MM.1S (cell line): ENCODE data around the gene ADGRV1.

Experiments used
- DNase-seq: peaks from one replicate; pipeline ENCODE4 v3.0.0-alpha.2; 2015
- H2AFZ ChIP-seq: fragments of 300-600 bp; sonication (generic); 2 replicates; pipeline ENCODE4 v1.6.0; 2016; ENCODE audit warnings: antibody characterized with exemption, low read length
- H3F3A ChIP-seq: fragments of 300-600 bp; sonication (generic); 2 replicates; pipeline ENCODE4 v1.6.1; 2016; ENCODE audit warnings: mild to moderate bottlenecking, antibody characterized with exemption, low read length, moderate library complexity, mixed read lengths; ENCODE audit not compliant: insufficient read depth
- H3K27ac ChIP-seq: fragments of 300-600 bp; sonication (generic); 2 replicates; pipeline ENCODE4 v1.5.1; 2016; ENCODE audit warnings: mild to moderate bottlenecking, low read length
- H3K27me3 ChIP-seq: fragments of 300-600 bp; sonication (generic); replicated peaks from 2 replicates; pipeline ENCODE4 v1.6.0; 2016; ENCODE audit warnings: low read length; ENCODE audit not compliant: insufficient read depth
- H3K36me3 ChIP-seq: fragments of 300-600 bp; sonication (generic); replicated peaks from 2 replicates; pipeline ENCODE4 v1.6.1; 2016; ENCODE audit warnings: mild to moderate bottlenecking, low read length, mixed read lengths; ENCODE audit not compliant: insufficient read depth
- H3K4me1 ChIP-seq: fragments of 300-600 bp; sonication (generic); 2 replicates; pipeline ENCODE4 v1.6.1; 2016; ENCODE audit warnings: low read length, mixed read lengths
- H3K4me2 ChIP-seq: fragments of 300-600 bp; sonication (generic); 2 replicates; pipeline ENCODE4 v1.6.0; 2016; ENCODE audit warnings: low read depth, low read length
- H3K4me3 ChIP-seq: fragments of 300-600 bp; sonication (generic); 2 replicates; pipeline ENCODE4 v1.5.1; 2016; ENCODE audit warnings: low read length, mixed read lengths
- H3K79me2 ChIP-seq: fragments of 300-600 bp; sonication (generic); 2 replicates; pipeline ENCODE4 v1.6.1; 2016; ENCODE audit warnings: mixed run types, low read length, mixed read lengths
- H3K9ac ChIP-seq: fragments of 300-600 bp; sonication (generic); 2 replicates; pipeline ENCODE4 v1.6.1; 2016; ENCODE audit warnings: low read length, mixed read lengths
- H3K9me2 ChIP-seq: fragments of 300-600 bp; sonication (generic); replicated peaks from 2 replicates; pipeline ENCODE4 v1.6.1; 2016; ENCODE audit warnings: mild to moderate bottlenecking, low read length, mixed read lengths; ENCODE audit not compliant: insufficient read depth
- H3K9me3 ChIP-seq: fragments of 300-600 bp; sonication (generic); replicated peaks from 2 replicates; pipeline ENCODE4 v1.6.1; 2016; ENCODE audit warnings: mild to moderate bottlenecking, low read length, mixed read lengths; ENCODE audit not compliant: insufficient read depth
- H4K20me1 ChIP-seq: fragments of 300-600 bp; sonication (generic); 2 replicates; pipeline ENCODE4 v1.6.1; 2016; ENCODE audit warnings: mild to moderate bottlenecking, low read length, moderate library complexity, mixed read lengths; ENCODE audit not compliant: insufficient read depth
- CTCF ChIP-seq: fragments of 300-600 bp; sonication (generic); IDR thresholded peaks from 2 replicates; pipeline ENCODE4 v1.5.1; 2016; ENCODE audit warnings: antibody characterized with exemption, low read length, mixed read lengths
- EZH2 ChIP-seq: fragments of 300-600 bp; sonication (generic); optimal IDR thresholded peaks from 2 replicates; pipeline ENCODE3; 2017; ENCODE audit warnings: low read depth, mild to moderate bottlenecking, antibody characterized with exemption, low read length, mixed read lengths
- EZH2phosphoT487 ChIP-seq: fragments of 300-600 bp; sonication (generic); IDR thresholded peaks from 2 replicates; pipeline ENCODE4 v1.6.1; 2018; ENCODE audit warnings: antibody characterized with exemption, low read length

Gene ADGRV1

GRCh38 chr5:91016322-91016721 lies 457.7 kb downstream of the ADGRV1 start:
- Histone ChIP-seq H3K9ac (no peak overlapping the region), H2AFZ (no peak overlapping the region), H3K4me1 (no peaks in the 10 kb centered on the region), H3F3A (no peaks in the 10 kb centered on the region), H3K4me3 (no peak overlapping the region), H3K9me2 (no peaks in the 10 kb centered on the region), H3K36me3 (no peaks in the 10 kb centered on the region), H3K9me3 (no peaks in the 10 kb centered on the region), H3K4me2 (no peak overlapping the region), H3K79me2 (no peaks in the 10 kb centered on the region), H3K27me3 (no peaks in the 10 kb centered on the region), H3K27ac (no peak overlapping the region), H4K20me1 (no peaks in the 10 kb centered on the region)
- no peak for DNase-seq
- no peak for TF ChIP-seq EZH2phosphoT487
- TF ChIP-seq EZH2: no peak
- no peak for TF ChIP-seq CTCF

GRCh38 chr5:91016954-91017700 lies 458.5 kb downstream of the ADGRV1 start:
- Histone ChIP-seq H3K27ac (no peak overlapping the region), H2AFZ (no peak overlapping the region), H3F3A (no peaks in the 10 kb centered on the region), H3K9ac (no peak overlapping the region), H3K9me3 (no peaks in the 10 kb centered on the region), H4K20me1 (no peaks in the 10 kb centered on the region), H3K4me3 (no peak overlapping the region), H3K36me3 (no peaks in the 10 kb centered on the region), H3K27me3 (no peaks in the 10 kb centered on the region), H3K4me2 (no peak overlapping the region), H3K4me1 (no peaks in the 10 kb centered on the region), H3K9me2 (no peaks in the 10 kb centered on the region), H3K79me2 (no peaks in the 10 kb centered on the region)
- TF ChIP-seq EZH2 (no peak), CTCF (no peak), EZH2phosphoT487 (no peak)
- no peak for DNase-seq

DNA sequence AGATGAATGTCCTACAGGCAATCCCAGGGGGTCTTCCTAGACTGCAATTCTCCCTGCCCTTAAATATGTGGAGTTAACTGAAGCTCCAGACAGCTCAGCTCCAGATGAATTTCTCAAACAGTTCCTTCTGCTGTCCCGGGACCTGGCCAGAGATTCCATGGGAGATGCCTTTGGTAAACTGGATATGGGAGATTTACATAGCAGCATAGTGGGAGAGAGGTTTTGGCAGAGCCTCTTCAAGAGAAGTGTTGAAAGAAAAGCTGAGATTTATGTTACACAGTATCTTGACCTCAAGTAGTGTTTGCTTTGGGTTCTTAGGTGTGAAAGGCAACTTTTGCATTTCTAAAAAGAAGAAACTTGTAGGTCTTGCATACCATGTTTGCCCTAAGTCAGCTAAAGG lies 459.6 kb downstream of the ADGRV1 start:
- Histone ChIP-seq H3K9me3 (no peaks in the 10 kb centered on the region), H3F3A (no peaks in the 10 kb centered on the region), H2AFZ (no peak overlapping the region), H4K20me1 (no peaks in the 10 kb centered on the region), H3K79me2 (no peaks in the 10 kb centered on the region), H3K9me2 (no peaks in the 10 kb centered on the region), H3K4me1 (no peaks in the 10 kb centered on the region), H3K36me3 (no peaks in the 10 kb centered on the region), H3K27ac (no peak overlapping the region), H3K4me2 (no peak overlapping the region), H3K9ac (no peak overlapping the region), H3K4me3 (no peak overlapping the region), H3K27me3 (no peaks in the 10 kb centered on the region)
- DNase-seq: no peak
- no peak for TF ChIP-seq CTCF
- TF ChIP-seq EZH2: no peak
- TF ChIP-seq EZH2phosphoT487: no peak
